Stimulated activated naive CD4-positive, alpha-beta T cell treated with Interleukin-2 at 50 U/mL for 16 hours (primary cell): Measurements from ENCODE around the gene SLC44A3.

Experiments
- DNase-seq: peaks from one replicate; lab custom pipeline; 2025; lab: John Stamatoyannopoulos, UW

Gene SLC44A3

GRCh38 chr1:94873520-94874351 is 53.6 kb downstream of the SLC44A3 start:
- no peak for DNase-seq

- DNase-seq, result no peak
Observed at GRCh38 chr1:94874423-94874822, 54.3 kb downstream of the SLC44A3 start.

GRCh38 chr1:94875794-94876193 is 55.6 kb downstream of the SLC44A3 start:
- DNase-seq, result no peak

GRCh38 chr1:94876362-94876761 is 56.2 kb downstream of the SLC44A3 start:
- DNase-seq, result no peak

- DNase-seq, result no peak
Observed at GRCh38 chr1:94878329-94878728, 58.2 kb downstream of the SLC44A3 start.

GRCh38 chr1:94883691-94884090 is 63.5 kb downstream of the SLC44A3 start:
- DNase-seq, result no peak

- no peak for DNase-seq
Observed at GRCh38 chr1:94884106-94884505, 63.9 kb downstream of the SLC44A3 start.

- DNase-seq, result no peak
Observed at GRCh38 chr1:94884507-94884906, 64.3 kb downstream of the SLC44A3 start.

GRCh38 chr1:94886361-94886760 is 66.2 kb downstream of the SLC44A3 start:
- no peak for DNase-seq

- DNase-seq, result no peak
Observed at GRCh38 chr1:94887106-94887505, 66.9 kb downstream of the SLC44A3 start.

- no peak for DNase-seq
Observed at GRCh38 chr1:94887603-94888171, 67.5 kb downstream of the SLC44A3 start.

GRCh38 chr1:94888201-94888600 is 68.0 kb downstream of the SLC44A3 start:
- no peak for DNase-seq

- DNase-seq, result no peak
Observed at GRCh38 chr1:94892604-94893254, 72.6 kb downstream of the SLC44A3 start.

GRCh38 chr1:94894630-94895029 is 74.5 kb downstream of the SLC44A3 start:
- DNase-seq, result no peak

- DNase-seq, result no peak
Observed at GRCh38 chr1:94895518-94895917, 75.4 kb downstream of the SLC44A3 start.

- no peak for DNase-seq
Observed at GRCh38 chr1:94898491-94899385, 78.6 kb downstream of the SLC44A3 start.

- no peak for DNase-seq
Observed at GRCh38 chr1:94899756-94900155, 79.6 kb downstream of the SLC44A3 start.

GRCh38 chr1:94901841-94902240 is 81.7 kb downstream of the SLC44A3 start:
- DNase-seq, result no peak

GRCh38 chr1:94903280-94904009 is 83.3 kb downstream of the SLC44A3 start:
- no peak for DNase-seq

GRCh38 chr1:94905207-94905606 is 85.0 kb downstream of the SLC44A3 start:
- no peak for DNase-seq

- no peak for DNase-seq
Observed at GRCh38 chr1:94906382-94906781, 86.2 kb downstream of the SLC44A3 start.
